ENCODE results near the gene C2CD4C. TPM values are rescaled to one million over a fixed set of nuclear protein-coding genes. Genes with fewer than 3 reads are reported as not detected.

The C2CD4C gene
- total RNA-seq, 1 experiment from 2014 or later, result 1.8 TPM

- intact Hi-C loops (cut with micrococcal nuclease; ENCODE audit: unreplicated experiment), result no loop called here
- CTCF ChIA-PET, result interaction anchor here (0.7 kb wide), 1 partner anchor 88 kb away, joined by 3 read pairs; no protein-coding TSS in a partner anchor
These were observed 17.1 kb downstream of the C2CD4C start for GRCh38 chr19:391726-392374.

GRCh38 chr19:391207-391557, 17.8 kb downstream of the C2CD4C start:
- POLR2A ChIA-PET (ENCODE audit: low non-redundant PET), result no interaction called here
- no TSS peak for BruUV-seq (replicated peaks)
- Histone ChIP-seq H3K27me3 (replicated peaks; ENCODE audit: insufficient read depth, low read depth, low read length, poor library complexity) (no peaks in the 10 kb centered on the region), H3K9me3 (ENCODE audit: low read depth, low read length, poor library complexity, severe bottlenecking) (no peaks in the 10 kb centered on the region), H3K4me1 (ENCODE audit: insufficient read depth, low read length, poor library complexity, severe bottlenecking) (no peaks in the 10 kb centered on the region), H3K4me3 (ENCODE audit: low read depth, low read length, poor library complexity, severe bottlenecking) (no peak overlapping the region), H3K36me3 (ENCODE audit: insufficient read depth, low read length, poor library complexity, severe bottlenecking) (no peaks in the 10 kb centered on the region), H3K27ac (ENCODE audit: low read depth, low read length, poor library complexity, severe bottlenecking) (no peak overlapping the region)
- intact Hi-C loops (cut with micrococcal nuclease; ENCODE audit: unreplicated experiment), result no loop called here
- no peak for TF ChIP-seq CTCF (conservative IDR thresholded peaks at IDR 0.05; ENCODE audit: low read depth, low read length)
- TF ChIP-seq EZH2 (IDR thresholded peaks at IDR 0.05; ENCODE audit: borderline replicate concordance, low read depth, low read length, poor library complexity, severe bottlenecking), result no peak
- no peak for DNase-seq (ENCODE audit: low spot score)
- CTCF ChIA-PET, result no interaction called here

More at GRCh38 chr19:391726-392374, 17.1 kb downstream of the C2CD4C start:
- POLR2A ChIA-PET (ENCODE audit: low non-redundant PET), result no interaction called here
- no peaks in the 10 kb centered on the region for H3K9me3 ChIP-seq (ENCODE audit: low read depth, low read length, poor library complexity, severe bottlenecking)
- no peak for DNase-seq (ENCODE audit: low spot score)
- no peaks in the 10 kb centered on the region for H3K27me3 ChIP-seq (replicated peaks; ENCODE audit: insufficient read depth, low read depth, low read length, poor library complexity)
- no TSS peak for BruUV-seq (replicated peaks)
- no peaks in the 10 kb centered on the region for H3K36me3 ChIP-seq (ENCODE audit: insufficient read depth, low read length, poor library complexity, severe bottlenecking)
- no peaks in the 10 kb centered on the region for H3K4me1 ChIP-seq (ENCODE audit: insufficient read depth, low read length, poor library complexity, severe bottlenecking)
- no peak overlapping the region for H3K27ac ChIP-seq (ENCODE audit: low read depth, low read length, poor library complexity, severe bottlenecking)
- no peak overlapping the region for H3K4me3 ChIP-seq (ENCODE audit: low read depth, low read length, poor library complexity, severe bottlenecking)
- TF ChIP-seq EZH2 (IDR thresholded peaks at IDR 0.05; ENCODE audit: borderline replicate concordance, low read depth, low read length, poor library complexity, severe bottlenecking), result no peak
- TF ChIP-seq CTCF (conservative IDR thresholded peaks at IDR 0.05; ENCODE audit: low read depth, low read length), result no peak

- no peak overlapping the region for H3K27ac ChIP-seq (ENCODE audit: low read depth, low read length, poor library complexity, severe bottlenecking)
- no peaks in the 10 kb centered on the region for H3K4me1 ChIP-seq (ENCODE audit: insufficient read depth, low read length, poor library complexity, severe bottlenecking)
- no peaks in the 10 kb centered on the region for H3K36me3 ChIP-seq (ENCODE audit: insufficient read depth, low read length, poor library complexity, severe bottlenecking)
- DNase-seq (ENCODE audit: low spot score), result no peak
- H3K9me3 ChIP-seq (ENCODE audit: low read depth, low read length, poor library complexity, severe bottlenecking), result no peaks in the 10 kb centered on the region
- CTCF ChIA-PET, result interaction anchor here (0.7 kb wide), 1 partner anchor 88 kb away, joined by 15 read pairs; no protein-coding TSS in a partner anchor
- TF ChIP-seq CTCF (conservative IDR thresholded peaks at IDR 0.05; ENCODE audit: low read depth, low read length) (no peak), EZH2 (IDR thresholded peaks at IDR 0.05; ENCODE audit: borderline replicate concordance, low read depth, low read length, poor library complexity, severe bottlenecking) (no peak)
- no peaks in the 10 kb centered on the region for H3K27me3 ChIP-seq (replicated peaks; ENCODE audit: insufficient read depth, low read depth, low read length, poor library complexity)
- no peak overlapping the region for H3K4me3 ChIP-seq (ENCODE audit: low read depth, low read length, poor library complexity, severe bottlenecking)
- intact Hi-C loops (cut with micrococcal nuclease; ENCODE audit: unreplicated experiment), result no loop called here
- POLR2A ChIA-PET (ENCODE audit: low non-redundant PET), result no interaction called here
- BruUV-seq (replicated peaks), result no TSS peak
These were observed 18.4 kb downstream of the C2CD4C start for GRCh38 chr19:390386-391206.

Measured in A673 (cell line).